IMR-90 (cell line): ENCODE results near the gene RPS15A. TPM values are rescaled to one million over a fixed set of nuclear protein-coding genes. Genes with fewer than 3 reads are reported as not detected.

ENCODE experiments used
- ATAC-seq: fragments of 200-7000 bp; cut with Tn5 transposase; 2 replicates; pipeline ENCODE4 v1.9.1; 2020; ENCODE audit warnings: low read depth, mild to moderate bottlenecking, moderate library complexity
- BruUV-seq: library from RNA; stranded (reverse); fragments of 400-500 nt; replicated peaks from 2 replicates; lab custom pipeline; 2021; lab: Mats Ljungman, UMichigan
- CTCF ChIA-PET: fragments of 300-600 bp; formaldehyde crosslinking; extraction: SDS; loops from one replicate; lab custom pipeline; 2021; ENCODE audit warnings: antibody characterized with exemption; lab: Yijun Ruan, JAX
- POLR2A ChIA-PET: fragments of 300-600 bp; sonication (Branson Sonifier 250); formaldehyde crosslinking; loops from one replicate; lab custom pipeline; 2022; ENCODE audit warnings: antibody characterized with exemption; ENCODE audit not compliant: unreplicated experiment; lab: Charles Lee
- DNase-seq: peaks from one replicate; pipeline ENCODE4 v3.0.0; 2013
- H2AFZ ChIP-seq: replicated peaks from 2 replicates; pipeline ENCODE3; 2013; ENCODE audit warnings: low read length, mild to moderate bottlenecking; ENCODE audit not compliant: poor library complexity
- H2AK5ac ChIP-seq: 2 replicates; pipeline ENCODE4 v1.6.1; 2013; ENCODE audit warnings: low read depth, low read length, inconsistent platforms
- H2AK9ac ChIP-seq: replicated peaks from 2 replicates; pipeline ENCODE3; 2013; ENCODE audit warnings: mild to moderate bottlenecking, low read depth, low read length, moderate library complexity; ENCODE audit not compliant: poor library complexity
- H2BK120ac ChIP-seq: 2 replicates; pipeline ENCODE4 v1.6.1; 2013; ENCODE audit warnings: low read depth, low read length, inconsistent platforms
- H2BK15ac ChIP-seq: 3 replicates; pipeline ENCODE4 v1.6.1; 2013; ENCODE audit warnings: low read depth, low read length, inconsistent platforms
- H2BK20ac ChIP-seq: 2 replicates; pipeline ENCODE4 v1.6.1; 2013; ENCODE audit warnings: low read depth, mild to moderate bottlenecking, inconsistent platforms, low read length, moderate library complexity
- H2BK5ac ChIP-seq: 2 replicates; pipeline ENCODE4 v1.6.1; 2013; ENCODE audit warnings: mild to moderate bottlenecking, low read depth, low read length, inconsistent platforms; ENCODE audit not compliant: poor library complexity, severe bottlenecking
- H3K14ac ChIP-seq: replicated peaks from 2 replicates; pipeline ENCODE4 v1.6.1; 2013; ENCODE audit warnings: low read depth, low read length, inconsistent platforms
- H3K18ac ChIP-seq: 2 replicates; pipeline ENCODE4 v1.6.1; 2013; ENCODE audit warnings: low read depth, low read length, control low read depth
- H3K23ac ChIP-seq: 2 replicates; pipeline ENCODE4 v1.6.1; 2013; ENCODE audit warnings: low read depth, low read length, inconsistent platforms
- H3K27ac ChIP-seq: 2 replicates; pipeline ENCODE4 v1.5.1; 2013; ENCODE audit warnings: mild to moderate bottlenecking, control low read depth, low read length; ENCODE audit not compliant: insufficient read depth
- H3K27me3 ChIP-seq: 2 replicates; pipeline ENCODE4 v1.6.1; 2013; ENCODE audit warnings: low read length; ENCODE audit not compliant: control insufficient read depth, insufficient read depth
- H3K36me3 ChIP-seq: 2 replicates; pipeline ENCODE4 v1.6.1; 2013; ENCODE audit warnings: low read length, mixed read lengths; ENCODE audit not compliant: control insufficient read depth, insufficient read depth
- H3K4ac ChIP-seq: 2 replicates; pipeline ENCODE4 v1.6.1; 2013; ENCODE audit warnings: low read depth, low read length, inconsistent platforms
- H3K4me1 ChIP-seq: 2 replicates; pipeline ENCODE4 v1.6.1; 2013; ENCODE audit warnings: low read length, mixed read lengths; ENCODE audit not compliant: control insufficient read depth, insufficient read depth
- H3K4me2 ChIP-seq: 2 replicates; pipeline ENCODE4 v1.6.1; 2013; ENCODE audit warnings: low read depth, mild to moderate bottlenecking, control low read depth, low read length, moderate library complexity
- H3K4me3 ChIP-seq: 2 replicates; pipeline ENCODE4 v1.5.1; 2013; ENCODE audit warnings: low read depth, mild to moderate bottlenecking, control low read depth, low read length, moderate library complexity; ENCODE audit not compliant: insufficient read depth
- H3K56ac ChIP-seq: 2 replicates; pipeline ENCODE4 v1.6.1; 2013; ENCODE audit warnings: low read length, inconsistent platforms; ENCODE audit not compliant: insufficient read depth; ENCODE audit errors: extremely low read depth
- H3K79me1 ChIP-seq, 2 experiments: 2 replicates each; pipeline ENCODE4 v1.6.1; 2013; ENCODE audit warnings: low read length in 2 of 2, inconsistent platforms in 1 of 2, low read depth in 1 of 2
- H3K9ac ChIP-seq: 2 replicates; pipeline ENCODE4 v1.6.1; 2013; ENCODE audit warnings: low read depth, low read length, control low read depth
- H3K9me1 ChIP-seq: 2 replicates; pipeline ENCODE4 v1.6.1; 2013; ENCODE audit warnings: low read length, inconsistent platforms; ENCODE audit not compliant: insufficient read depth
- H3K9me3 ChIP-seq: 2 replicates; pipeline ENCODE4 v1.6.1; 2013; ENCODE audit warnings: low read length; ENCODE audit not compliant: control insufficient read depth, insufficient read depth
- H4K20me1 ChIP-seq: 2 replicates; pipeline ENCODE4 v1.6.1; 2013; ENCODE audit warnings: low read length, inconsistent platforms; ENCODE audit not compliant: insufficient read depth
- H4K5ac ChIP-seq: 2 replicates; pipeline ENCODE4 v1.6.1; 2013; ENCODE audit warnings: mild to moderate bottlenecking, low read depth, low read length, control low read depth
- H4K8ac ChIP-seq, 2 experiments: 2 replicates each; pipeline ENCODE4 v1.6.1; 2013; ENCODE audit warnings: low read depth in 2 of 2, low read length in 2 of 2, control low read depth in 1 of 2, inconsistent platforms in 1 of 2
- H4K91ac ChIP-seq: 2 replicates; pipeline ENCODE4 v1.6.1; 2013; ENCODE audit warnings: low read depth, low read length, inconsistent platforms; ENCODE audit not compliant: insufficient read depth
- MXI1 ChIP-seq: IDR thresholded peaks from 2 replicates; pipeline ENCODE4 v1.6.1; 2012; ENCODE audit warnings: low read depth, mild to moderate bottlenecking, low read length, moderate library complexity, borderline replicate concordance
- WGBS, 2 experiments: methylation state at CpG; one replicate each; pipeline versions ENCODE4 v1.1.5 to v1.1.7; 2013; ENCODE audit warnings: missing lambda C conversion rate in 2 of 2; ENCODE audit not compliant: insufficient read length in 1 of 2; ENCODE audit errors: extremely low coverage in 2 of 2; 5-methylcytosine and 5-hydroxymethylcytosine counted together
- dilution Hi-C: fragments of 300-500 bp; cut with HindIII; formaldehyde crosslinking; loops from one replicate; pipeline ENCODE4 v1.14.3; 2018; ENCODE audit warnings: low sequenced_read_pairs; ENCODE audit not compliant: unreplicated experiment
- in situ Hi-C: fragments of 300-500 bp; cut with MboI; formaldehyde crosslinking; loops from 3 replicates; pipeline ENCODE4 v1.14.3; 2019; ENCODE audit warnings: low sequenced_read_pairs, inconsistent platforms, mixed read lengths
- intact Hi-C: fragments of 100-400 bp; cut with micrococcal nuclease; formaldehyde crosslinking; loops from 2 replicates; pipeline ENCODE4 v1.10.0; 2022
- polyA plus RNA-seq, 3 experiments: library from polyadenylated mRNA; depleted of rRNA; stranded (reverse); fragments of >200 nt; gene quantifications; 2 replicates each; pipeline ENCODE4 v1.2.3, GENCODE V29; 2012; ENCODE audit warnings: low replicate concordance in 1 of 3
- total RNA-seq: library from RNA; depleted of rRNA; stranded (reverse); fragments of >200 nt; gene quantifications from 2 replicates; pipeline ENCODE4 v1.2.3, GENCODE V29; 2012
- TF ChIP-seq, protein P1 (sequence below): fragments of 150-350 bp; IDR thresholded peaks from 2 replicates; pipeline ENCODE4 v1.6.1; 2017; ENCODE audit warnings: mild to moderate bottlenecking, antibody characterized with exemption, low read length, low read depth
- TF ChIP-seq, protein P2 (sequence below): fragments of 150-350 bp; IDR thresholded peaks from 2 replicates; pipeline ENCODE4 v1.6.1; 2016; ENCODE audit warnings: low read depth, mild to moderate bottlenecking, low read length, moderate library complexity, borderline replicate concordance

The RPS15A gene
- total and polyA plus RNA-seq, 2 of the 4 experiments (the other 2 are of a cell fraction), result 4,588 to 4,619 TPM

DNA sequence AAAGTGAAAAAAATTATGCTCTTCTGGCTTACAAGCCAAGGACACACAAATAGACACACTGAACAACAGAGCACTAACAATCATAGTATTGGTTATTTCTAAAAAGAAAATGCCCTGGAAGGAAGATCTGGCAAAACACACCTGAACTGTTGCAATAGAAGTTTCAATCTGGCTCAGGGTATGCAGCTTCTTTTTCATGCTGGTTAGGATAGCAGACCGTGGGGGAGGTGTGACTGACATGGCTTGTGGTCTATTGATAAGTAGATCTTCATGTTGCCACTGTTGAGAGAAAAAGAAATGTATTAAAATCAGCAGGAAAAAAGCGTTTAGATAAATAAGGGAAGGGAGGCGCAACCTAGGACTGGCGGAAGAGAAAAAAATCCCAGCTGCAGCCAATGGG is 37.8 kb upstream of the RPS15A start:
- Histone ChIP-seq H3K4me1 (no peaks in the 10 kb centered on the region), H3K27ac (no peak overlapping the region), H4K5ac (no peak overlapping the region), H3K27me3 (no peaks in the 10 kb centered on the region), H3K23ac (no peak overlapping the region), H3K36me3 (peaks cover 27% of the 10 kb centered on the region), H3K4me3 (no peak overlapping the region), H4K91ac (no peak overlapping the region), H2BK5ac (no peak overlapping the region), H3K79me1 (peaks cover 0 to 5% of the 10 kb centered on the region in 2 experiments; a peak in 2 of 4 replicates), H4K20me1 (no peaks in the 10 kb centered on the region), H3K9ac (no peak overlapping the region), H3K4me2 (no peak overlapping the region), H2BK20ac (no peak overlapping the region), H3K56ac (no peak overlapping the region), H3K9me1 (no peaks in the 10 kb centered on the region), H2AK5ac (no peak overlapping the region), H4K8ac (no peak overlapping the region), H2AK9ac (no peak overlapping the region), H3K18ac (no peak overlapping the region), H3K9me3 (no peaks in the 10 kb centered on the region), H2BK15ac (no peak overlapping the region), H3K4ac (no peak overlapping the region), H3K14ac (no peak overlapping the region), H2AFZ (no peak overlapping the region), H2BK120ac (no peak overlapping the region)
- CTCF ChIA-PET, result no interaction called here
- WGBS, 2 experiments, result no CpG with 5 or more reads among the region's 4 CpGs
- TF ChIP-seq, protein P1, sequence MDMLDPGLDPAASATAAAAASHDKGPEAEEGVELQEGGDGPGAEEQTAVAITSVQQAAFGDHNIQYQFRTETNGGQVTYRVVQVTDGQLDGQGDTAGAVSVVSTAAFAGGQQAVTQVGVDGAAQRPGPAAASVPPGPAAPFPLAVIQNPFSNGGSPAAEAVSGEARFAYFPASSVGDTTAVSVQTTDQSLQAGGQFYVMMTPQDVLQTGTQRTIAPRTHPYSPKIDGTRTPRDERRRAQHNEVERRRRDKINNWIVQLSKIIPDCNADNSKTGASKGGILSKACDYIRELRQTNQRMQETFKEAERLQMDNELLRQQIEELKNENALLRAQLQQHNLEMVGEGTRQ, result no peak
- no peak for TF ChIP-seq MXI1
- TF ChIP-seq, protein P2, sequence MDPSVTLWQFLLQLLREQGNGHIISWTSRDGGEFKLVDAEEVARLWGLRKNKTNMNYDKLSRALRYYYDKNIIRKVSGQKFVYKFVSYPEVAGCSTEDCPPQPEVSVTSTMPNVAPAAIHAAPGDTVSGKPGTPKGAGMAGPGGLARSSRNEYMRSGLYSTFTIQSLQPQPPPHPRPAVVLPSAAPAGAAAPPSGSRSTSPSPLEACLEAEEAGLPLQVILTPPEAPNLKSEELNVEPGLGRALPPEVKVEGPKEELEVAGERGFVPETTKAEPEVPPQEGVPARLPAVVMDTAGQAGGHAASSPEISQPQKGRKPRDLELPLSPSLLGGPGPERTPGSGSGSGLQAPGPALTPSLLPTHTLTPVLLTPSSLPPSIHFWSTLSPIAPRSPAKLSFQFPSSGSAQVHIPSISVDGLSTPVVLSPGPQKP, result no peak
- in situ Hi-C loops, result no loop called here
- ATAC-seq (no peak), DNase-seq (no peak)
- intact Hi-C loops, result no loop called here
- no TSS peak for BruUV-seq
- dilution Hi-C loops, result no loop called here
- POLR2A ChIA-PET, result no interaction called here
